Measurements from ENCODE around the gene TLL2. TPM values are rescaled to one million over a fixed set of nuclear protein-coding genes. Genes with fewer than 3 reads are reported as not detected.

The TLL2 gene
- polyA plus RNA-seq, 1 experiment, result 0.05 TPM

GRCh38 chr10:96339956-96340904, 173.5 kb downstream of the TLL2 start:
- Histone ChIP-seq H3K4me3 (ENCODE audit: low read depth, low read length) (no peak overlapping the region), H3K36me3 (ENCODE audit: control insufficient read depth, insufficient read depth, low read length) (no peaks in the 10 kb centered on the region), H3K27me3 (ENCODE audit: control insufficient read depth, insufficient read depth, low read length) (no peaks in the 10 kb centered on the region)
- TF ChIP-seq, protein P1, sequence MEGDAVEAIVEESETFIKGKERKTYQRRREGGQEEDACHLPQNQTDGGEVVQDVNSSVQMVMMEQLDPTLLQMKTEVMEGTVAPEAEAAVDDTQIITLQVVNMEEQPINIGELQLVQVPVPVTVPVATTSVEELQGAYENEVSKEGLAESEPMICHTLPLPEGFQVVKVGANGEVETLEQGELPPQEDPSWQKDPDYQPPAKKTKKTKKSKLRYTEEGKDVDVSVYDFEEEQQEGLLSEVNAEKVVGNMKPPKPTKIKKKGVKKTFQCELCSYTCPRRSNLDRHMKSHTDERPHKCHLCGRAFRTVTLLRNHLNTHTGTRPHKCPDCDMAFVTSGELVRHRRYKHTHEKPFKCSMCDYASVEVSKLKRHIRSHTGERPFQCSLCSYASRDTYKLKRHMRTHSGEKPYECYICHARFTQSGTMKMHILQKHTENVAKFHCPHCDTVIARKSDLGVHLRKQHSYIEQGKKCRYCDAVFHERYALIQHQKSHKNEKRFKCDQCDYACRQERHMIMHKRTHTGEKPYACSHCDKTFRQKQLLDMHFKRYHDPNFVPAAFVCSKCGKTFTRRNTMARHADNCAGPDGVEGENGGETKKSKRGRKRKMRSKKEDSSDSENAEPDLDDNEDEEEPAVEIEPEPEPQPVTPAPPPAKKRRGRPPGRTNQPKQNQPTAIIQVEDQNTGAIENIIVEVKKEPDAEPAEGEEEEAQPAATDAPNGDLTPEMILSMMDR (IDR thresholded peaks at IDR 0.05; ENCODE audit: insufficient read depth, low read depth, low read length), result peak; percentile 79
- CTCF ChIA-PET, result interaction anchor here (0.6 to 5.8 kb wide), 12 partner anchors 9 to 345 kb away, joined by 3 to 43 read pairs (median 3); no protein-coding TSS in a partner anchor
- POLR2A ChIA-PET, result no interaction called here
- DNase-seq (ENCODE audit: low read depth), result peak; percentile 11

DNA sequence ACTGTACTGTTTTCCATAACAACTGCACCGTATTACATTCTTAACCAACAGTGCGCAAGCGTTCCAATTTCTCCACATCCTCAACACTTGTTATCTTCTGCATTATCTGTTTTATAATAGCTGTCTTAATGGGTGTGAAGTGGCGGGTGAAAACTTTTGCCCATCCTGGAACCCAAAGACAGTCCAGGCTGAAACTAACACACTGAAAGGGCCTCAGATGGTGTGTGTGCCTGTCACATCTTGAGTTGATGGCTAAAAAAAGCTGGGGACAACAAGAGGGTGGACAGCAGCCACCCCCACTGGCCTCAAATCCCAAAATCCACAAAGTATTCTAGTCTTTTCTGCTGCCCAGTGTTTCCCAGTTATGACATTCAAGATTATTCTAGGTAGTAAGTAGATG, 174.3 kb downstream of the TLL2 start:
- ChIA-PET CTCF (interaction anchor here (0.6 to 5.8 kb wide), 6 partner anchors 13 to 333 kb away, joined by 3 to 43 read pairs (median 4); no protein-coding TSS in a partner anchor), POLR2A (no interaction called here)
- Histone ChIP-seq H3K36me3 (ENCODE audit: control insufficient read depth, insufficient read depth, low read length) (no peaks in the 10 kb centered on the region), H3K4me3 (ENCODE audit: low read depth, low read length) (no peak overlapping the region), H3K27me3 (ENCODE audit: control insufficient read depth, insufficient read depth, low read length) (no peaks in the 10 kb centered on the region)
- TF ChIP-seq, protein P1 (IDR thresholded peaks at IDR 0.05; ENCODE audit: insufficient read depth, low read depth, low read length), result no peak
- DNase-seq (ENCODE audit: low read depth), result no peak

GRCh38 chr10:96338279-96338925, 175.3 kb downstream of the TLL2 start:
- CTCF ChIA-PET, result interaction anchor here (0.5 to 5.8 kb wide), 5 partner anchors 9 to 321 kb away, joined by 3 to 43 read pairs (median 4); no protein-coding TSS in a partner anchor
- DNase-seq (ENCODE audit: low read depth), result no peak
- Histone ChIP-seq H3K4me3 (ENCODE audit: low read depth, low read length) (no peak overlapping the region), H3K27me3 (ENCODE audit: control insufficient read depth, insufficient read depth, low read length) (no peaks in the 10 kb centered on the region), H3K36me3 (ENCODE audit: control insufficient read depth, insufficient read depth, low read length) (no peaks in the 10 kb centered on the region)
- TF ChIP-seq, protein P1 (IDR thresholded peaks at IDR 0.05; ENCODE audit: insufficient read depth, low read depth, low read length), result no peak
- POLR2A ChIA-PET, result no interaction called here

DNA sequence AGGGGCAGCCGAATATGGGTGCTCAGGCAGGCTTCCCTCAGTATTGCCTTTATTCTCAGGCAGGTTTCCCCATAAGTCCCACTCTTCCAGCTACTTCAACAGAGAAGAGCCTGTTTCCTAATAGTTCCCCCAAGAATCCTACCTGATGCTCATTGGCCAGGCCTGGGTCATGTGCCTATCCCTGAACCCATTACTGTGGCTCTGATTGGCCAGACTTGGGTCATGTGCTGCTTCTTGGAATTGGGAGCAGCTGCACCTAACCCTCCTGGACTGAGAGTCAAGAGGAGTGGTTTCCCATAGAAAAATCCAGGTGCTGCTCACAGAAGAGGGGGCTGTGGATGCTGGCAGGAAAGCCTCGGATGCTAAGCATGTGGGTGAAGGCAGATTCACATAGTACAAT, 176.6 kb downstream of the TLL2 start:
- CTCF ChIA-PET, result interaction anchor here (1.9 to 5.8 kb wide), 2 partner anchors 8 to 320 kb away, joined by 8 to 43 read pairs; no protein-coding TSS in a partner anchor
- Histone ChIP-seq H3K4me3 (ENCODE audit: low read depth, low read length) (no peak overlapping the region), H3K36me3 (ENCODE audit: control insufficient read depth, insufficient read depth, low read length) (no peaks in the 10 kb centered on the region), H3K27me3 (ENCODE audit: control insufficient read depth, insufficient read depth, low read length) (no peaks in the 10 kb centered on the region)
- POLR2A ChIA-PET, result interaction anchor here (0.6 kb wide), 1 partner anchor 321 kb away, joined by 3 read pairs; no protein-coding TSS in a partner anchor
- DNase-seq (ENCODE audit: low read depth), result no peak
- TF ChIP-seq, protein P1 (IDR thresholded peaks at IDR 0.05; ENCODE audit: insufficient read depth, low read depth, low read length), result no peak

All from BJ (cell line).